ENCODE measurements around the gene SNCA.

- no peak for TF ChIP-seq EZH2 (IDR thresholded peaks at IDR 0.05; ENCODE audit: borderline replicate concordance, low read depth, low read length, poor library complexity, severe bottlenecking)
- no peak for TF ChIP-seq CTCF (conservative IDR thresholded peaks at IDR 0.05; ENCODE audit: low read depth, low read length)
Measured at GRCh38 chr4:89723096-89723495, 113.9 kb downstream of the SNCA start.

Data from A673 (cell line).